GM19240 (cell line): Measurements from ENCODE around the gene CST3.
"Not testable (repeated sequence)": the region's sequence is repeated elsewhere in the genome, so short reads cannot be mapped to it uniquely, and the experiment has no call there.

Experiments
- DNase-seq: peaks from one replicate; pipeline ENCODE4 v3.0.0; 2011; ENCODE audit warnings: low spot score; ENCODE audit not compliant: insufficient read length

Gene CST3

DNA sequence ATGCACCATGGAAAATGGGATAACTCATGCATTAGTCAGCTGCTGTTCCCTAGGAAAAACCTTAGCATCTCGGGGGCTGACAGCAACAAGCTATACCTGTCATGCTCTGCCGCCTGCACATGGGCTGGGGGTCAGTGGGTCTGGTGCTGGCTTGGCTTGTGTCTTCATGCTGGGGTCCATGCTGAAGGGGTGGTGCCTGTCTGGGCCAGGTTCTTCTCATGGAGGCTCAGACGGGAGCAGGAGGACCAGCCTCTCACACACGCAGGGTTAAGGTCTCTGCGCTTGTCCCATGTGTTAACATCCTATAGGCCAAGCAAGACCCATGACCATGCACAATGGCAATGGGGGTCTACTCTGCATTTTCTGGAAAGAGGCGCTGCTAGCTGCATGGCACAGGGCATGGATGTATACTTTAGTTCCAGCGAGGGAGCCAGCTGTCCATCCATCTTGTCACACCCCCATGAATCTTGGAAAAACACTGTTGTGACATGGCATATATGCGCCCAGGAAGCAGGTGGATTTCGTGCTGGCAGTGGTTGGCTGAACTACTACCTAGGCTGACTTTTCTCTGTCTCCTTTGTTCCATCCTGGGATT lies 24.6 kb upstream of the CST3 start:
- DNase-seq, result no peak

DNA sequence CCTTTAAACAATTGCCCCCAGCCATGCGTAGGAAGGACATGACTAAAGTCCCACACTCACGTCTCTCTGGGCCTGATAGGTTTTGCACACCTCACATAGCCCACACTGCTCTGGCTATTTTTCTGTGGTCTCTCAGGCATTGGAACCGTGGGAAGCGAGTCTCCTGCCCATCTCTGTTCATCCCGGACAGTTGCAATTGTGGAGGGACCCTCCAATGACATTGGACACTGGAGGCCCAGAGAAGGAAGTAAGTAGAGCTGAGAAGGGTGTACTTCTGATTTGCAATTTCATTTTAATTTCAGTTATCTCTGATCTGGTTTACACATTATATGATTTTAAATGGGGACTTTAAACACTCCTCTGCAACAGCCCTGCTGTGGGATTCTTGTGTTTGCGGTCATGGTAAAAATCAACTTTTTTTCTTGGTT lies 23.3 kb upstream of the CST3 start:
- DNase-seq, result no peak

DNA sequence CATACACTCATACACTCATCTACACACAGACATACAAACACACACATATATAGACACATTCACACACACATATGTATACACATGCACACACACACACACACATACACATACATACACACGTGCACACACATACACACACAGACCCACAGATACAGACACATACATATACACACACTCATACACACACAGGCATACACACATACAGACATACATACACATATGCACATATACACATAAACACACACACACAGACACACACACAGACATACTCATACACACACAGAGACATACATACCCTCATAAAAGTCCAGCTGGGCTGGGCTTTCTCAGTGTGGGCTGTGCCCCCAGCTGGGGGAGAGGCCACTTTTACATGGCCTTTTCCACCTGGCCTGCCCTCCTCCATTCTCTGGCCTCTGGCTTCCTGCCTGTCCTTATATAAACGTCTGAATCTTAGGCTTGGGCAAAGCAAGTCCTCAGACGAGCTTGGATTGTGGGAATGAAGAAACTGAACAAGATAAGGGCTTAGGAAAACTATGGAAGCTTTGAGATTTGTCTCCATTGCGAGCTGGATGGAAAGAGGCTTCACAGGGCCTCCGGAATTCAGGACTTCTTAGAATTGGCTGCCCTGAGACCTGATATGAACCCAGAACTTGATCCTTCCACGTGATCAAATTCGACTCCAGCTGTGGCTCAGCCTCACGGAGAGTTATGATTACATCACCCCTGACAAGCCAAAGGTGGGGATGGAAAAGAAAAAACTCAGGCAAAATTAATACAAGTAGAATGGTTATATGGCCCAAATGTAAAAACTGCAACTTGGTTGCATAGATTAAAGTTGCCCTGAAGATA lies 22.5 kb upstream of the CST3 start:
- no peak for DNase-seq

DNA sequence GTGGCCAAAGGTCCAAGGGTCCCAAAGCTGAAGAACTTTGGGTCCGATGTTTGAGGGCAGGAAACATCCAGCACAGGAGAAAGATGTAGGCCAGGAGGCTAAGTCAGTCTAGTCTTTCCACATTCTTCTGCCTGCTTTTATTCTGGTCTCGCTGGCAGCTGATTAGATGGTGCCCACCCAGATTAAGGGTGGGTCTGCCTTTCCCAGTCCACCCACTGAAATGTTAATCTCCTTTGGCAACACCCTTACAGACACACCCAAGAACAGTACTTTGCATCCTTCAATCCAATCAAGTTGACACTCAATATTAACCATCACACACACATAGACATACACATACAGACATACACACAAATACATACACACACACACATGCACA lies 21.8 kb upstream of the CST3 start:
- DNase-seq, result not testable (repeated sequence)

DNA sequence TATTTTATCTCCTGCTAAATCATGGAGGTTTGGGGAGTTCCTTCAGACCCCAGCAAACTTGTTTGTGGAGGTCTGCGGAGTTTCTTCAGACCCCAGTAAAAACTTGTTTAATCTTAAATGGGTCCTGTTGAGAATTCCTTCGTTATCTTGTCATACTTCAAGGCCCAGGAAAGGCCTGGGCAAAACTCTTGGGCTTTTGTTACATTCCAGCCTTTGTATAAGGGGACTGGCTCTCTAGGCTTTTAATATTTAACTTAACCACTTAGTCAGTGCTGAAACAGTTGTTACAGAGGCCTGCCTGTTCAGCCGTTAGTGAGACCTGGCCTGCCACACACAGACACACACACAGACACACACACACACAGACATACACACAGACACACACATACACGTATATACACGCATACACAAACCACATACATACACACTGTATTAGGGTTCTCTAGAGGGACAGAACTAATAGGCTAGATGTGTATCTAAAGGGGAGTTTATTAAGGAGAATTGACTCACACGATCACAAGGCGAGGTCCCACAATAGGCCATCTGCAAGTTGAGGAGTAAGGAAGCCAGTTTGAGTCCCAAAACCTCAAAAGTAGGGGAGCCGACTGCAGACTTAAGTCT lies 21.3 kb upstream of the CST3 start:
- no peak for DNase-seq

DNA sequence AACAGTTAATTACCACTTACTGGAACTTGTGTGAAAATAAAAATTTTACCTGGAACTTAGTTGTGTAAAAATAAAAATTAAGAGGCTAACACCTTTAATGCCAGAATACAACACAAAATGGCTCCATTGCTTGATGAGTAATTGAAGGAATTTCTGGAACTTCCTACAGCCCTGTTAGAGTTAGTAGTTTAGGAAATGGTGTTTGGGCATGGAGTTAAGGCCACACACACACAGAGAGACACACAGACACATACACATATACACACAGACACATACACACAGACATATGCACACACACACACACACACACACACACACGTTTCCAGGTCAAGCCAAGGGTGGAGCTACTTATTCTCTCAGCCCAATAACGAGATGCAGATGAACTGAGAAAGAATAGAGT lies 20.6 kb upstream of the CST3 start:
- no peak for DNase-seq

DNA sequence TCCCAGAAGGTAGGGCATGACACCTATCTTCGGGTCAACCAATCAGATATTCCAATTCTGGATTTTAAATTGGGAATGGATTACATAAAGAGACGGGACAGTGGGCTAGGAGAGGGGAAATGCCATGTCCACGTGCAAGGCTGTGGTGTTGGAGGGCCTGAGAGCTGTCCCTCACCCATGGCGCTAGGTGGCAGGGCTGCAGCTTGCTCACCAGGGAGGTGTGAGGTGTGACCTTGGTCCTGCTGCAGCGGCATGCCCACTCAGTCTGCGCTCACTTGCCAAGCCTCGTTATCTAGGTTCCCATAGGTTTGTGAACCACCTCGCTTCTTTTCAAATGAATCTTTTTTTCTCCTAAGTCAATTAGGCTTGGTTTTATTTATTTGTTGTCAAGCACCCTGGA lies 19.4 kb upstream of the CST3 start:
- no peak for DNase-seq

DNA sequence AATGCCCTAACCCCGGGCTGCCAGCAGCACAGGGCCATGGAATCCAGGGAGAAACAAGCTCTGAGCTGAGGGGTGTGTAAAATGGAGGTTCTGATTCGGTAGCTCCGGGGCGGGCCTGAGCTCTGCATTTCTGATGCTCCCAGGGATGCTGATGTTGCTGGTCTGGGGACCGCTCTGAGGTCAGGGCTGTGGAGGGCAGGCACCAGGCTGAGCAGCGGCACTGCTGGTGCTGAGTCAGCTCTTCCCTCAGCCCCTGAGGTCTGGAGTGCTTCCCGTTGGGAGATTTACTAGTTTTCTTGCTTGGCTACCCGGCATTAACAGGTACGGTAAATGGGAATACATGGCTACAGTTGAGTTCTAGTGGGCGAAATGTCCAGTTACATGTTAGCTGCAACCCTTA lies 18.6 kb upstream of the CST3 start:
- DNase-seq, result no peak

DNA sequence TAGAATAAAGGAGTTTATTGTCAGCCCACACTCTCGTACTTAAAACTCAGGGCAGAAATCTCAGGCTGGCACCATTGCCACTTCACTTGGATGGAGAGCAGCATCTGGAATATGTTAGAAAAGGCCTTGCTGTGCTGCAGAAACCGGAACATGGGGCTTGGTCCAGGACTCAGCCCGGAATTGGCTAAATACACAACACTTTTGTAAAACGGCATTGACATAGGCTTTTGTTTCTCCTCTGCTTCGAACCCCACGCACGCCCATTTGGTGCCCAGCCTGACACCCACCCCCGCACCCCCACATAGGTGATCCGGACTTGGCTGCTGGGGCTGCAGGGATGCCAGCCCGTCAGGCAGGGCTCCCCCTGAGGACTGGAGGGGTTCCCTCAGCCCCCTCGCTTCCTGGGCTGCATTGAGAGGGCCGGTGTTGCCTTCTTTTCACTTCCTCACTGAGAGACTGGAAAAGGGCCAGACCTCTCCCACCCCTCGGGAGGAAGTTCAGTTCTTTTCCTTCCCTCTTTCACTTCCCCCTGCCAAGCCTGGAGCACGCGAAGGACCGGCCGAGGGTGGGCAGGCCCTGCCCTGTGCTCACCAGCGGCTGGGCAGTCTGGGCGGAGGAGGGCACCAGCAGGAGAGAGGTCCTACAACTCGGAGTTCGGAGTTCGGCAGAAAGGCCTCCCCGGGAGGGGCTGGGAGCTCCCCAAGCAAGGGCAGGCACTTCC lies 17.9 kb upstream of the CST3 start:
- no peak for DNase-seq

DNA sequence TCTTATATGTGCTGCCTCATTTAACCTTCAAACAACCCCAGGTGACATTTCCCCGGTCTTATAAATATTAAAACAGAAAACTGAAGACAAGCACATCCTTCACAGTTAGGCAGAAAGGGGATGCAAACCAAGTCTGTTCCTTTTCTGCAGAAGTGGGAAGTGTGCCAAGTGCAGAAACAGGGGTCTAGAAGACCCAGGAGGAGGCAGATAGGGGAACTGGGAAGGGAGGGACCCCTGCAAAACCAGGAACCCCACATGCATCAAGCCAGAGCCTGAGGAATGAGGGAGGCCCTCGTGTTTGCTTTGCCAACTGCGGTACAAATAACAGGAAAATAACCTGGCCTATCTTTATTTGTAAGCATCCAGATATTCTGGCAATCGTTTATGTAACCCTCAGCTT lies 17.0 kb upstream of the CST3 start:
- DNase-seq, result no peak

DNA sequence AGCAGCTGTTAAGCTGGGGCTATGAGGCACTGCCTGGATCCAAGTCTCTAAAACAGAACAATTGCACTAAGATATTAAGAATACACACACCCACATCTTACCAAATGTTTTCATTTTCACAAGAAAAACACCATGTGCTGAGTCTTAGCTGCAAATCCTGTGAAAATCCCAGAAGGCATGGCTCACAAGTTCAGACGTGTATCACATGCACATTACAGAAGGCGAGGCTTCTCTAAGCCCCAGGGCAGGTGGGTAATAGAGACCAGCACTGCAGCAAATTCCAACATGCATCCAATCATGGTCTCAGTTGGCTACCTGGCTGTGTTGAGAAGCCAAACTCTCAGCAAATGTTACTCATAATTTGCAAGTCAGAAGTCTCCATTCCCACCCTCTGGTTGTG lies 16.2 kb upstream of the CST3 start:
- no peak for DNase-seq

DNA sequence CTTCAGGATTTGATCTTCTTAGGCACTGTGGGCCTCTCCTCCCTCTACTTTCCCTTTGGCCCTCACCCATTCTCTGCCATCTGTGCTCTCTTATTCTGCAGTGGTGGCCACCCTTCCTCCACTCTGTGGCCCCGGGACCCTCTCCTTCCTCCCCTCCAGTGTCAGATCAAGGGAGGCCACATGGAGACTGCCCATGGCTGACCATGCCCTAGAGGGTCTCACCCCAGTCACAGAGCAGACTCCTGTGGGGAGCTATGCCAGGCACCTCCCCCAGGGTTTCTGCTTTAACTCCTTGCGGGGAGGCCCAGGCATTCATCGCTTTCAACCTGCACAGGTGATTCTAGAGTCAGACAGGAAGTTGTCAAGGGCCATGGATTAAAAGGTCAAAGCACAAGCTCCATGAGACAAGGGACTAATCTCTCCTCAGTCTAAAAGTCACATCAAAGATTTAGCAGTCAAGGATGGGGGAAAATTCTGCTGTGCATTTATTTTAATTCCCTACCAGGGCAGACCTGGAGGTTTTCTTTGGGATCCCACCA lies 15.7 kb upstream of the CST3 start:
- no peak for DNase-seq

DNA sequence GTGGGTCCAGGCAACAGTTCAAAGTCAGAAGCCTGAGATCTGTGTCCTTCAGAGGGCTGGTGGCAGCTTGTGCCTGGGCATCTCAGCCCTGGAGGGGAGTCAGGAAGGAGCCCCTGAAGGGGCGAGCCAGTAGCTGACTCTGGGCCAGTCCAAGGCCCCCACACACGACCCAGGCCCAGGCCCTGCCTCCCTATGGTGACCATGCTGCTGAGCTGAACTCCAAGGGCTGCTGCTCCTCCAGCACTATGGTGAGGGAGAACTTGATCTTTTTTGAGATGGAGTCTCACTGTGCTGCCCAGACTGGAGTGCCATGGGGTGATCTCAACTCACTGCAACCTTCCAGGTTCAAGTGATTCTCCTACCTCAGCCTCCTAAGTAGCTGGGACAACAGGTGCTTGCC lies 15.2 kb upstream of the CST3 start:
- DNase-seq, result no peak

DNA sequence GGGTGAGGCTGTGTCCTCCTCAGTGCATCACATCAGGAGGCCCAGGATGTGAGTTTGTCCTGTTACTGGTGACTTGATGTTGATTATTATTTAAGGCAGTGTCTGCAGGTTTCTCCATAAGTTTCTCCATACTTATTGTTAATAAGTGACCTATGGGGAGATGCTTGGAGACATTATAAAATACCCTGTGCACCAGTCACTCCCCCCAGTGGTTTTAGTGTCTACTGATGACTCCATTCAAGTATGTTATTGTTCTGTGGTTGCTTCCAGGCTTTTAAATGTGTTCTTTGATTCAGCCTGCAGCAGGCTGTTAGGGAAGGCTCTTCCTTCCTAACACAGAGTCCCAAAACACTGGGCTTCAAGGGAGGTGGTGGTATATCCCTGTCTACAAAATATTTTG lies 14.6 kb upstream of the CST3 start:
- no peak for DNase-seq

DNA sequence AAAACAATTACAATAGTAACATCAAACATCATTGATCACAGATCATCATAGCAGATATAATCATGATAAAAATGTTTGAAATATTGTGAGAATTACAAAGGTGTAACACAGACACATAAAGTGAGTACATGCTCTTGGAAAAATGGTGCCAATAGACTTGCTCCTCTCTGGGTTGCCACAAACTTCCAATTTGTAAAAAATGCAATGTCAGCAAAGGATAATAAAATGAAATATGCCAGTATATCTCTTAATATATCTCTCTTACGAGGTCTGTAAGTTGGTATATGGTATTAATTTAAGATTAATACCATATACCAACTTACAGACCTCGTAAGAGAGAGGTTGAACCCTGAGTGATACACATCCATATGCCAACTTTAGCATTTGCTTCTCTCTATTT lies 13.4 kb upstream of the CST3 start:
- no peak for DNase-seq

DNA sequence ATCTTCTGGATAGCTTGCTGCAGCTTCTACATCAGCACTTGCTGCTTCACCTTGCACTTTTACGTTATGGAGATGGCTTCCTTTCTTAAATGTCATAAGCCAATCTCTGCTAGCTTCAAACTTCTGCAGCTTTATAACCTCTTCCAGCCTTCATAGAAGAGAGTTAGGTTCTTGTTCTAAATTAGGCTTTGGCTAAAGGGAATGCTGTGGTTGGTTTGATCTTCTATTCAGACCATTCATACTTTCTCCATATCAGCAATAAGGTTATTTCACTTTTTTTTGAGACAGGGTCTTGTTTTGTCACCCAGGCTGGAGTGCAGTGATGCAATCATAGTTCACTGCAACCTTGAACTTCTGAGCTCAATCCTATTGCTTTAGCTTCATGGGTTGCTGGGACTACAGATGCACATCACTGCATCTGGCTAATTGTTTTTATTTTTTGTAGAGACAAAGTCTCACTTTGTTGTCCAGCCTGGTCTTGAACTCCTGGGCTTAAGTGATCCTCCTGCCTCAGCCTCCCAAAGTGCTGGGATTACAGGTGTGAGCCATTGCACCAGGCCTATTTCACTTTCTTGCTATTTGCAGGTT lies 12.2 kb upstream of the CST3 start:
- DNase-seq, result no peak

DNA sequence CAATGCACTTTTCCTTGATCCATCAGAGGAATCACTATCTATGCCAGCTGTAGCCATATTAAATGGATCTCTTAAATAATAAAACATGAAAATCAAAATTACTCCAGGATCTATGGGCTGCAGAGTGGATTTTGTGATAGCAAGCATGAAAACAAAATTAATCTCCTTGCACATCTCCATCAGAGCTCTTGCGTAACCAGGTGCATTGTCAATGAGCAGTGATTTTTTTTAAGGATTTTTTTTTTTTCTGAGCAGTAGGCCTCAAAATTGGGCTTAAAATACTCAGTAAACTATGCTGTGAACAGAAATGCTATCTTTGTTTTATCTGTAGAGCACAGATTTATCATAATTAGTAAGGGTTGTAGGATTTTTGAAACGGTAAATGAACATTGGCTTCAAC lies 11.5 kb upstream of the CST3 start:
- no peak for DNase-seq

DNA sequence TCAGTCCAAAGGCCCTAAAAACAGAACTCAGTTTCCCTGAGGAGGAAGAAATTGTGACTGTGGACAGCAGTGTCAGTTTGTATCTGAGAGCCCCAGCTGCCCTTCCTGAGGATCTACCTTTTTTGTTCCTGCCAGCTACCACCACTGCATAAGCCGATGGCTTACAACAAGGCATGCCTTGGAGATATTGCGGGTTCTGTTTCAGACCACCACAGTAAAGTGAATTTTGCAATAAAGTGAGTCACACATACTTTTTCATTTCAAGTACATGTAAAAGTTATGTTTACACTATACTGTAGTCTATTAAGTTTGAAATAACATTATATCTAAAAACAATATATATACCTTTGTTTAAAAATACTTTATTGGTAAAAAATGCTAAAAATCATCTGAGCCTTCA lies 9.6 kb upstream of the CST3 start:
- no peak for DNase-seq

DNA sequence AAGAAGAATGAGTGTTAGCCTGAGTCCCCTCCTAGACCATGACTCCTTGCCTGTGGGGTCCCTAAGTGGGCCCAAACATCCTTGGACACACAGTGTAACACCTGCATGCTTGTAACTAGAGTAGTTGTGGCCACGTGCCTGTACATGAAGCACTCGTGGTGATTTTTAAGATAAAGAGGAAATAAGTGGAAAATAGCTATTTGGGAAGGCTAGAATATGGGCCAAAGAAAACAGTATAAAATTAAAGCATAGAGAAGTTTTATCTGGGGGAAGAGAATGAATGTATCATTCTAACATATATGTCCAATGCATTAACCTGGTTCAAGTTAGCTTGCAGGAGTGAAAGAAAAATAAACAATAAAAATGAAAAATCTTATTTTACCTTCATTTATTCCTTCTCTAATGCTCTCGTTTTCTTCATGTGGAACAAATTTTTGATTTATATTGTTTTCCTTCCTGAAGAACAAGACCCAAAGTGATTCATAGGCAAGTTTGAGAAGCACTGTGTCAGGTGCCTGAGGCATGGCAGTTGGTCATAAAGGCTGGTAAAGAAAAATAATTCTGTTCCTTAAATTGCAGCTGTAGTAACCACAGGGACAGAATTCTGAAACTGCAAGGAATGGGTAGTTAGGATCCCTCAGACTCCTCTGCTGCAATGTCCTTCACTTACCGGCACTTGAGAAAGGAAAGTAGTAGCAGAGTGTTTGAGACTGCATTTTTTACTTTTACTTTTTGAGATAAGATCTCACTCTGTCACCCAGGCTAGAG lies 8.5 kb upstream of the CST3 start:
- DNase-seq, result no peak

DNA sequence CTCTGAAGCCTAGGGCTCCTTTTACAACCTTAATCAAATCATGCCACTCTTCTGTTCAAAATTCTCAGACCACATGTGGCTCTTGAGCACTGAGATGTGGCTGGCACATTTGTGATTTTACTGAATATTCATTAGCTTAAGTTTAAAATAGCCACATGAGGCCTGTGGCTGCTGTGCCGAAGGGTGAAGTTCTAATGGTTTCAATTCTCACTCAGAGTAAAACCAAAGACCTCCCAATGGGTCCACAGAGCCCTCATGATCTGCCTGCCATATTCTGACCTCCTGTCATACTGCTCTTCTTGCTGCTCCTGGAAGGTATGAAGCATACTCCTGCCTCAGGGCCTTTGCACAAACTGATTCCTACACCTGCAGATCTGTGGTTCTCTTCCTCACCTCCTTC lies 7.8 kb upstream of the CST3 start:
- no peak for DNase-seq

DNA sequence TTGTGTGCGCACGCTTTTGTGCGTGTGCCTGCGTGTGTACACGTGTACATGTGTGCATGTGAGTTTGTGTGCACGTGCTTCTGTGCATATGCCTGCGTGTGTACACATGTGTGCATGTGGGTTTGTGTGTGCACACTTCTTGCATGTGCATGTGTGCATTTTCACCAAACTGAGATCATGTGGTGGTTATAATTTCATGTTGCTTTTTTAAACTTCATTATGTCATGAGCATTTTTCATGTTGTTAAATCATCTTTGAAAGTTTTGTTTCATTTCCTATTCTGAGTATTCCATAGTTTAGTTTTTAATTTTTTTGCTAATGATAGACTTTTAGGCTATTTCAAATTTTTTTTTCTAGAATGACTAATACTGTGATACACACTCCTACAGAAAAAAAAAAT lies 6.4 kb upstream of the CST3 start:
- DNase-seq, result no peak
